Mucosa of descending colon (tissue), 3 donors: Measurements from ENCODE around the gene SIGLEC9. TPM values are rescaled to one million over a fixed set of nuclear protein-coding genes. Genes with fewer than 3 reads are reported as not detected.
A peak's percentile ranks its signal among the peaks of the same experiment; 100 is the strongest.
"Not testable (repeated sequence)": the region's sequence is repeated elsewhere in the genome, so short reads cannot be mapped to it uniquely, and the experiment has no call there.

ENCODE experiments used
- ATAC-seq: fragments of 200-7000 bp; cut with Tn5 transposase; one replicate; pipeline ENCODE4 v1.9.1; 2020; ENCODE audit warnings: mild to moderate bottlenecking, moderate library complexity
- DNase-seq, 3 donors: peaks; one replicate each; pipeline ENCODE4 v3.0.0-alpha.2; 2020
- H3K36me3 ChIP-seq: fragments of 200-600 bp; one replicate; pipeline ENCODE4 v1.8.0; 2021; ENCODE audit warnings: low read depth, mild to moderate bottlenecking
- H3K4me1 ChIP-seq: fragments of 200-600 bp; one replicate; pipeline ENCODE4 v1.8.0; 2021; ENCODE audit warnings: low read depth, mild to moderate bottlenecking
- H3K4me3 ChIP-seq: fragments of 200-600 bp; one replicate; pipeline ENCODE4 v1.8.0; 2021; ENCODE audit warnings: mild to moderate bottlenecking
- H3K9me3 ChIP-seq: fragments of 200-600 bp; one replicate; pipeline ENCODE4 v1.8.0; 2021; ENCODE audit warnings: mild to moderate bottlenecking
- CTCF ChIP-seq: fragments of 200-600 bp; IDR thresholded peaks from one replicate; pipeline ENCODE4 v1.8.0; 2022; ENCODE audit warnings: antibody characterized with exemption, mild to moderate bottlenecking
- intact Hi-C, 2 donors: fragments of 100-400 bp; cut with DNase I in 1 of 2; cut with micrococcal nuclease in 1 of 2; formaldehyde crosslinking; loops; one replicate each; pipeline versions ENCODE4 v1.11.0 to v1.11.1; 2022; cut with DNase I, micrococcal nuclease
- total RNA-seq, 3 donors: library from RNA; stranded (reverse); fragmentation: NEBNext Ultra II Directional in 2 of 3; extraction: Animal tissue kit (Norgen Biotek cat#: 25700) in 2 of 3; gene quantifications; one replicate each; pipeline versions ENCODE4 v1.2.1 to v1.2.4, GENCODE V29; 2021 to 2023
- donor health status: DM: no; HTN: no; CAD: no; lungs with moderate emphysema.
- donor health status: DM: no; HTN: no; CAD: no.
- donor health status: DM: no; HTN: yes; CAD: no.

The SIGLEC9 gene
- total RNA-seq, 3 donors from 2014 or later: 1.4 to 3.8 (median 3.2) TPM

- ATAC-seq: peak; percentile 64
- no peaks in the 10 kb centered on the region for H3K4me1 ChIP-seq
- no peaks in the 10 kb centered on the region for H3K9me3 ChIP-seq
- no peaks in the 10 kb centered on the region for H3K36me3 ChIP-seq
- DNase-seq: peak in 1 of 3 donors; percentile 38
- no peak overlapping the region for H3K4me3 ChIP-seq
- intact Hi-C loops: no loop called here
- TF ChIP-seq CTCF: no peak
Observed at GRCh38 chr19:51166846-51167490, 42.3 kb downstream of the SIGLEC9 start.

GRCh38 chr19:51168564-51169282 lies 44.0 kb downstream of the SIGLEC9 start:
- DNase-seq: no peak

GRCh38 chr19:51169283-51169918 lies 44.7 kb downstream of the SIGLEC9 start:
- intact Hi-C loops: not testable (repeated sequence)

More at GRCh38 chr19:51168564-51169282, 44.0 kb downstream of the SIGLEC9 start:
- no peak for TF ChIP-seq CTCF
- H3K36me3 ChIP-seq: no peaks in the 10 kb centered on the region
- intact Hi-C loops: no loop called here
- no peaks in the 10 kb centered on the region for H3K4me1 ChIP-seq
- no peaks in the 10 kb centered on the region for H3K9me3 ChIP-seq
- no peak for ATAC-seq
- H3K4me3 ChIP-seq: no peak overlapping the region

GRCh38 chr19:51172223-51172622 lies 47.5 kb downstream of the SIGLEC9 start:
- DNase-seq: no peak
- Histone ChIP-seq H3K36me3 (no peaks in the 10 kb centered on the region), H3K4me1 (no peaks in the 10 kb centered on the region), H3K4me3 (no peak overlapping the region), H3K9me3 (no peaks in the 10 kb centered on the region)
- no peak for TF ChIP-seq CTCF
- no peak for ATAC-seq
- intact Hi-C loops: no loop called here

More at GRCh38 chr19:51169283-51169918, 44.7 kb downstream of the SIGLEC9 start:
- DNase-seq: peak in 2 of 3 donors; percentile 68 to 80
- not testable (repeated sequence) for H3K4me1 ChIP-seq, ATAC-seq, H3K36me3 ChIP-seq, H3K4me3 ChIP-seq, H3K9me3 ChIP-seq
- peak; percentile 78 for TF ChIP-seq CTCF

GRCh38 chr19:51173681-51174080 lies 49.0 kb downstream of the SIGLEC9 start:
- Histone ChIP-seq H3K36me3 (no peaks in the 10 kb centered on the region), H3K4me1 (no peaks in the 10 kb centered on the region), H3K4me3 (no peak overlapping the region), H3K9me3 (no peaks in the 10 kb centered on the region)
- no peak for TF ChIP-seq CTCF
- intact Hi-C loops: no loop called here
- ATAC-seq (no peak), DNase-seq (no peak)
